ENCODE results near the gene ABCC8. TPM values are rescaled to one million over a fixed set of nuclear protein-coding genes. Genes with fewer than 3 reads are reported as not detected.

The ABCC8 gene
- total RNA-seq, 2 donors from 2014 or later: not detected

DNA sequence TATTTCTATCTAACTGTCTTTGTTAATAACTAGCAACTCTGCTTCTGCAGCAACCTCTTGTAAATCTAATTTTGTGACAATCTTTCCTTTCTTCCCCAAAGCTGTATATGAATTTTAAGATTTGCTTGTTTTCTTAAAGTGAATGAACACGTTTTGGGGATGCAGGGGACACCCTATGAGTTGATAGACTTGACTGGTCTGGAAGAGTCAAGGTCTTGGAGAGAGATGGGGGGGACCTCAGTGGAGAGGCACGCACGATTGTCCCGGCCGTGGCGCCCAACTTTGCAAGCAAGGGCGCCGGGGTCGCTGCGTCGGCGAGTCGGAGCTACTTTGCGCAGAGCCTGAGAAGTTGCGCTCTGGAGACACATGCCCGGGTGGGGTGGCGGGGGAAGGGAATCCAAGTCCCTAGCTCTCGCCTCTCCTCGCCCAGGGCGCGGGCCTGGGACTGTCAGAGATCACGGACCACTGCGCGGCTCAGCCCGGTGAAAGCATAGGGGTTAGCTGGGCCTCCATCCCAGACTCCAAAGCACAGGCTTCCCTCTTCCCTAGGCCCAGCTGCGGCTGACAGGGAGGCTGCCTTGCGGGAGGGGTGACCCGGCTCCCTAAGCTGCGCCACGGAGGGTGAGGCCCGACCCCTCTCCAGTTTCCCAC lies 854 bp downstream of the ABCC8 start:
- Mint-ChIP-seq H3K9me3 (no peaks in the 10 kb centered on the region), H3K27ac (no peak overlapping the region), H3K4me1 (ENCODE audit: low read depth) (peaks cover 8% of the 10 kb centered on the region), H3K27me3 (ENCODE audit: low read depth) (peaks cover 68% of the 10 kb centered on the region), H3K36me3 (ENCODE audit: insufficient read depth in 2 of 2) (no peaks in the 10 kb centered on the region), H3K4me3 (peak overlapping the region; percentile 58 to 71)
- DNase-seq: no peak
- ATAC-seq (replicated peaks in 1 of 2): no peak

DNA sequence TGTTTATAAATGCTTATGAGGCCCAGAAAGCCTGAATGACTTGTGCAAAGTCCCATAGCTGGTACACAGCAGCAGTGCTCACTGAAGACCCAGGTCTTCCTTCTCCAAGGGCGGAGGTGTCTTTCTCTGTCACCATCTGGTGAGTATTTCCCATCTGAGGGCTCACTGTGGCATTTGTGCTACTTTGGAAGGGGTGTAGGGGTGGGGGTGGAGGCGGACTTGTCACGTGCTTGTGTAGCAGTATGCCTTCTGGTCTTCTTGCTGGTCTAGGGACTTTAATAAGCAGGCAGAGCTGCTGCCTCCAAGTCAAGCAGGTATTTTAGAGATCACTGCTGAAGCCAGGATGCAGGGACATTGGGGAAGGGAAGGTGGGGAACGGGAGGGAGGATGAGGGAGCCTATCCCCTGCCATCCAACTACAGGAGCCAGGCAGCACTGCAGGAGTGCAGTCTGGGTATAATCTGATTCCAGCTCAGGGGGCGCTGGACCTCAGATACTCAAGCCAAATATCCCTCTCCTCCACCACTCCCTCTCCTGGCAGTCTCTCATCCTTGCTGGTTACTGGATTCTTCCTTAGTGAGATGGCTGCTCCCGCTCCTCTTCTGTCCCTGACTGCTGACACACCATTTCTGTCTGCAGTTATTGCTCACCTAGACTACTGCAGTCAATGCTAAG lies 3.4 kb downstream of the ABCC8 start:
- no peaks in the 10 kb centered on the region for H3K9me3 Mint-ChIP-seq
- no peak for DNase-seq
- peaks cover 8% of the 10 kb centered on the region for H3K4me1 Mint-ChIP-seq (ENCODE audit: low read depth)
- H3K27me3 Mint-ChIP-seq (ENCODE audit: low read depth): peaks cover 65% of the 10 kb centered on the region
- H3K27ac Mint-ChIP-seq: no peak overlapping the region
- no peak for ATAC-seq (replicated peaks in 1 of 2)
- H3K36me3 Mint-ChIP-seq (ENCODE audit: insufficient read depth in 2 of 2): no peaks in the 10 kb centered on the region
- no peak overlapping the region for H3K4me3 Mint-ChIP-seq

DNA sequence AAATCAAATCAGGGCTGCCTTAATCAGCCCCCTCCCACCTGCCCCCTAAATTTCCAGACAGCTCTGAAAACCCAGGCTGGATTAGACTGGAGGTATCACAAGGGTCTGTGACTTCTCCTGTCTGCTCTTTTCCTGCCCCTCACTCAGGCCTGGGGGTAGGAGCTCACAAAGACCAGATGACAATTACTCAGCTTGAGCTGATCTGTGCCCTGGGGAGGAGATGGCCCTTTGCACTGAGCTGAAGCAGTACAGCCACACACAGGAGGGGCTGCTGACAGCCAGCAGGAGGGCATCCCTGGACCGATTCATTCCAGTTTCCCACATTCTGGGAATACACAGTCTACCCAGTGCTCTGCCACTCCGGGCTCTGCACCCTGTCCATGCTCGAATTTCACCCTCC lies 4.2 kb downstream of the ABCC8 start:
- no peak overlapping the region for H3K27ac Mint-ChIP-seq
- ATAC-seq (replicated peaks in 1 of 2) (no peak), DNase-seq (no peak)
- H3K4me3 Mint-ChIP-seq: no peak overlapping the region
- H3K4me1 Mint-ChIP-seq (ENCODE audit: low read depth): peaks cover 8% of the 10 kb centered on the region
- H3K27me3 Mint-ChIP-seq (ENCODE audit: low read depth): peaks cover 58% of the 10 kb centered on the region
- H3K36me3 Mint-ChIP-seq (ENCODE audit: insufficient read depth in 2 of 2): no peaks in the 10 kb centered on the region
- H3K9me3 Mint-ChIP-seq: no peaks in the 10 kb centered on the region

DNA sequence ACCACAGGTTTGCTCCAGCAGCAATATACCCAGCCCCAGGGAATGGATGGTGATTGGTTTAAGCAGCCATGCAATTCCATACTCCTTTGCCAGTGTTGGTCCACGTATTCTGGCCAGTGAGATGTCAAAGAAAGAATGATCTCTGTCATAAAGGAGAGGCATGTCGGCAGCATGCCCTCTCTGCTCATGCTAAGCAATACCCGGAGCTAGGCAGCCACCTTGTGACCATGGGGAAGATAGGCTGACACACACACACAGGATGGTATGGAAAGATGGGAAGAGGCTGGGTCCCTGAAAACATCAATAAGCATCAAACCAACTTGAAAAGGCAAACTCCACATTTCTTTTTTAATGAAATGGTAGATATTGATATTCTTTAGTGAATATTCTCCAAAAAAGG lies 5.1 kb downstream of the ABCC8 start:
- DNase-seq (no peak), ATAC-seq (replicated peaks in 1 of 2) (no peak)
- Mint-ChIP-seq H3K4me3 (no peak overlapping the region), H3K36me3 (ENCODE audit: insufficient read depth in 2 of 2) (no peaks in the 10 kb centered on the region), H3K27me3 (ENCODE audit: low read depth) (peaks cover 51% of the 10 kb centered on the region), H3K9me3 (no peaks in the 10 kb centered on the region), H3K27ac (no peak overlapping the region), H3K4me1 (ENCODE audit: low read depth) (peaks cover 8% of the 10 kb centered on the region)

DNA sequence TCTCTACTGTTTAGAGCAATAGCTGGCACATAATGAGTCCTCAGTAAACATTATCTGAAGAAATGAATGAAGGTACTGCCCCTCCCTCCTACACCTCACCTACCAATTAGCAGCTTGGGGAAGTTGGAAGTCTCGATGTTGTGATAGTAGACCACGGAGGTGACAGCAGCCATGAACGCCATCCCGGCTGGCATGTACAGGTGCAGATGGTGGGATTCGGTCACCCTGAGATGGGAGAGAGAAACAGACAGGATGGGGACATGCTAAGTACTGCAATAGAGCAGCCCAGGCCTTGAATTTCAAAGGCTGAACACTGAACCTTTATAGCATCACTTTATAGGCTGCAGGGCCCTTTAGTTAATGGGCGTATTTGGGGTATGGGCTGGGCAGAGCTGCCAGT lies 6.6 kb downstream of the ABCC8 start:
- Mint-ChIP-seq H3K36me3 (ENCODE audit: insufficient read depth in 2 of 2) (no peaks in the 10 kb centered on the region), H3K9me3 (no peaks in the 10 kb centered on the region), H3K27me3 (ENCODE audit: low read depth) (peaks cover 36% of the 10 kb centered on the region), H3K4me1 (ENCODE audit: low read depth) (no peaks in the 10 kb centered on the region), H3K27ac (no peak overlapping the region), H3K4me3 (no peak overlapping the region)
- no peak for ATAC-seq (replicated peaks in 1 of 2)
- no peak for DNase-seq

DNA sequence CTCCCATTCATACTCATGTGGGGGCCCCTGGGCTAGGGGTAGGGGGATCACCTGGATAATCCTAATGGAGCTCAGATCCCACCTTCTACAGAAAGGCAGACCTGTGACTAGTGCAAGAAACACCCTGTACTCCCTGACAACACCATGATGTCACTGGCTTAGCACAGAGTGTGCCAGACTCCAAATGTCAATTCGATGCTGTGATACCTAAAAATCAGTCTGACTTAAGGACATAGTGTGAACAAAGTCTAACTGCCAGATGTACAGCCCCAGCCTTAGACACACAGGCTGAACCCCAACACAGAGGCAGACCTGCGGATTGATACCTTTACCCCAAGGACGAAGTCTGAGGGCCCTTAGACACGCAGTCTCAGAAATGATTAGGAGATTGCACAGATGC lies 8.5 kb downstream of the ABCC8 start:
- ATAC-seq (replicated peaks in 1 of 2) (no peak), DNase-seq (no peak)
- Mint-ChIP-seq H3K27ac (no peak overlapping the region), H3K27me3 (ENCODE audit: low read depth) (peaks cover 18% of the 10 kb centered on the region), H3K9me3 (no peaks in the 10 kb centered on the region), H3K4me3 (no peak overlapping the region), H3K4me1 (ENCODE audit: low read depth) (no peaks in the 10 kb centered on the region), H3K36me3 (ENCODE audit: insufficient read depth in 2 of 2) (no peaks in the 10 kb centered on the region)

DNA sequence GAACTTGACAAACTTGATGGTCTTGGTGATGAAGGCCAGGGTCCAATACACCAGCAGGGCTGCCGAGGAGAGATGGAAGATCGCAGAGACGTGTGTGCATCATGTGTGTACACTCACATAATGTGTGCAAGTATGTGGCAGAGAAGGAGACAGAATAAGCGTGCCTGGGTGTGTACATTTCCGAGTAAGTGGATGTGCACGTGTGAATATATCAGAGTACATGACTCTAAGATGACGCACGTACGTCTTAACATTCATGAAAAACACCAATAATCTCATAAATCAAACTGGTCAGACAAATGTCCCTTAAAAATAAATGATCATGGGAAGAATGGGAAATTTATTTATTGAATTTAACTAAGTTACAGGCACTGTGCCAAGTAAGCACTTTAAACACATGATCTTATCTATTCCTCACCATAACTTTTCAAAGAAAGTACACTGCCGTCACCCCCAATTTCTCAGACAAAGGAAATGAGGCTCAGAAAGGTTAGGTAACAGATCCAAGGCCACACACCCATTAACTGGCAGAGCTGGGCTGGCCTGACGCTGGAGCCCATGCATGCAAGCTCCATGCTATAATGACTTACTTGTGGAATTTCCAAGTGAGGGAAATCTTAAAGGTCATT lies 13.0 kb downstream of the ABCC8 start:
- ATAC-seq (replicated peaks in 1 of 2): no peak
- Mint-ChIP-seq H3K27me3 (ENCODE audit: low read depth) (no peaks in the 10 kb centered on the region), H3K4me1 (ENCODE audit: low read depth) (no peaks in the 10 kb centered on the region), H3K36me3 (ENCODE audit: insufficient read depth in 2 of 2) (no peaks in the 10 kb centered on the region), H3K9me3 (no peaks in the 10 kb centered on the region), H3K4me3 (no peak overlapping the region), H3K27ac (no peak overlapping the region)
- DNase-seq: no peak

DNA sequence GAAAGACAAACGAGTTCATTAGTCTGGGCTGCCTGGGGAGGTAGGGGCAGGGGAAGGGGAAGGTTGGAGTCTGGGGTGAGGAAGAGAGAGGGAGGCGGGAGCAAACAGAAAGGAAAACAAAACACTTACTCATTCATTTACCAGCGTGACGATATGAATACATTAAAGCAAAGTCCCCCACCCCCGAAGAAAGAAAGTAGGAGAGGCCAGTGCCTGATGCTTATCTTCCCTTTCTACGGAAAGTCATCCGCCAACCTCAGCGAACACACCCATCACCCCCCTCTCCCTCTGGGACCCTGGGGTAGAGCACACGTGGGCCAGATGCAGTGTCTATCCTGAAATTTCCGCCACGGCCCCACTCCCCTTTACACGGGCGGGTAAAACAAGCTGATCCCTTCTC lies 13.7 kb downstream of the ABCC8 start:
- no peaks in the 10 kb centered on the region for H3K36me3 Mint-ChIP-seq (ENCODE audit: insufficient read depth in 2 of 2)
- no peak overlapping the region for H3K27ac Mint-ChIP-seq
- DNase-seq (no peak), ATAC-seq (replicated peaks in 1 of 2) (no peak)
- no peaks in the 10 kb centered on the region for H3K4me1 Mint-ChIP-seq (ENCODE audit: low read depth)
- H3K27me3 Mint-ChIP-seq (ENCODE audit: low read depth): no peaks in the 10 kb centered on the region
- H3K4me3 Mint-ChIP-seq: no peak overlapping the region
- H3K9me3 Mint-ChIP-seq: no peaks in the 10 kb centered on the region

DNA sequence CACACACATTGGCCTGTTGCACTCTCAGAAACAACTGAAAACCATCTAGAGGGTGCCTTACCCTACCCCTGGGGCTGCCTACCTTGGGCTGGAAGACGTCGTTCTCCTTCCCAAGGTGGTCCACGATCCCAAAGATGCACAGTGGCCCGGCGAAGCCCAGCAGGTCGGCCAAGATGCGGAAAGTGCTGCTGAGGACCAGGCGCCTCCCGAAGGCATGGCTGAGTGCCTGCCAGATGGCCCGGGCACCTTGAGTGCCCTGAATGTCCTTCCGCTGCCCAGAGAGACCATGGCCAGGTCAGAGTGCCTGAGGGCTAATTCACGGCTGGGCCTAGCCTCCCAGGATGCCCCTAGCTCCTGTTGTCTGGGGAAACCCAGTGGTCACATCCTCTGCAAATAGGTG lies 16.2 kb downstream of the ABCC8 start:
- Mint-ChIP-seq H3K27me3 (ENCODE audit: low read depth) (peaks cover 11% of the 10 kb centered on the region), H3K9me3 (no peaks in the 10 kb centered on the region), H3K4me1 (ENCODE audit: low read depth) (no peaks in the 10 kb centered on the region), H3K36me3 (ENCODE audit: insufficient read depth in 2 of 2) (no peaks in the 10 kb centered on the region), H3K27ac (no peak overlapping the region), H3K4me3 (no peak overlapping the region)
- DNase-seq: no peak
- ATAC-seq (replicated peaks in 1 of 2): no peak

DNA sequence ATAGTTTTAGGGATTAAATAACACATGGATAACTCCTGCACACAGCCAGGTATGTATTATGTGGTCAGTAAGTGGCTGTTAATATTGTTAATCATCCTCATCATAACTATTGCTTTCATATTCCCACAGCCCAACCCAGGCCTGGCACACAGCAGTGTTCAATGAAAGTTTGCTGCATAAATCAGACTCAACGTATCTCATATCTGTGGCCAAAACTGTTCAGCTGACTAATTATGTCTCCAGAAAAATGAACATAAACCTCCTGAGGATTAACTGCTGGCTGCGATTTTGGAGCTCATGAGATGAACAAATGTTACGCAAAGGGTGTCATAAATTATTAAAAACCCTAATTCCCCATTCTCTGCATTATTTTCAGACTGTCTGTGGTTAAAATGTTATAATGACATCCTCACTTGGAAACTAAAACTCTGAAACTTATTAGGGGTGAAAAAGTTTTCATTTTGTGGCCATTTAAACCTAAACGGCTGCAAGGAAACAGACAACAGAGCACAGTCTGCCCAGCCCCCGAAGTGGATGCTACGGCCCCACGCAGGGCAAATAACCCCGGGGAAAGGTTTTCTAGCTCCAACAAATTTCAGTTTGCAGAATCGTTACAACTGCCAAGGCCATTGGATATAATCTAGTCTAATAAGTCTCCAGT lies 17.3 kb downstream of the ABCC8 start:
- H3K4me3 Mint-ChIP-seq: no peak overlapping the region
- H3K36me3 Mint-ChIP-seq (ENCODE audit: insufficient read depth in 2 of 2): no peaks in the 10 kb centered on the region
- H3K27me3 Mint-ChIP-seq (ENCODE audit: low read depth): peaks cover 11% of the 10 kb centered on the region
- ATAC-seq (replicated peaks in 1 of 2) (no peak), DNase-seq (no peak)
- no peak overlapping the region for H3K27ac Mint-ChIP-seq
- H3K9me3 Mint-ChIP-seq: no peaks in the 10 kb centered on the region
- no peaks in the 10 kb centered on the region for H3K4me1 Mint-ChIP-seq (ENCODE audit: low read depth)

DNA sequence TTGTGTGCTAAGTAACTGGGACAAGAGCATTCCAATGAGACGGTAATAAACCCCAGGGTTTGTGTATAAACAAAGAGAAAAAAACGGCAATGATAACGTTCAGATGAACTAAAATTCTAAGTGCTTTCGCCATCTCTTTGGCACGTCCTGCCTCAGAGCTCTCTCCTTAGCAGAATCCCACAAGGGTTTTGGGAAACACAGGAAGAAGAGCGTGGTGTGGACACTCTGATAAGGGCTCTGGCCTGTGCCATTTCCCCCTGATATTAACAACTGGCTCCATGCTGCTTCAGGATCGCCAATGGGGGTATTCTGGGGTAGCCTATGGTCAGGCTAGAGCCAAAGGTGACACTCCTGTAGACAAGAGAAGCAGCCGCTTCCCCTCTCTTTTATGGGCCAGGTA lies 18.4 kb downstream of the ABCC8 start:
- no peak overlapping the region for H3K4me3 Mint-ChIP-seq
- no peaks in the 10 kb centered on the region for H3K4me1 Mint-ChIP-seq (ENCODE audit: low read depth)
- no peak for DNase-seq
- no peaks in the 10 kb centered on the region for H3K9me3 Mint-ChIP-seq
- no peaks in the 10 kb centered on the region for H3K36me3 Mint-ChIP-seq (ENCODE audit: insufficient read depth in 2 of 2)
- H3K27me3 Mint-ChIP-seq (ENCODE audit: low read depth): peaks cover 11% of the 10 kb centered on the region
- no peak overlapping the region for H3K27ac Mint-ChIP-seq
- no peak for ATAC-seq (replicated peaks in 1 of 2)

DNA sequence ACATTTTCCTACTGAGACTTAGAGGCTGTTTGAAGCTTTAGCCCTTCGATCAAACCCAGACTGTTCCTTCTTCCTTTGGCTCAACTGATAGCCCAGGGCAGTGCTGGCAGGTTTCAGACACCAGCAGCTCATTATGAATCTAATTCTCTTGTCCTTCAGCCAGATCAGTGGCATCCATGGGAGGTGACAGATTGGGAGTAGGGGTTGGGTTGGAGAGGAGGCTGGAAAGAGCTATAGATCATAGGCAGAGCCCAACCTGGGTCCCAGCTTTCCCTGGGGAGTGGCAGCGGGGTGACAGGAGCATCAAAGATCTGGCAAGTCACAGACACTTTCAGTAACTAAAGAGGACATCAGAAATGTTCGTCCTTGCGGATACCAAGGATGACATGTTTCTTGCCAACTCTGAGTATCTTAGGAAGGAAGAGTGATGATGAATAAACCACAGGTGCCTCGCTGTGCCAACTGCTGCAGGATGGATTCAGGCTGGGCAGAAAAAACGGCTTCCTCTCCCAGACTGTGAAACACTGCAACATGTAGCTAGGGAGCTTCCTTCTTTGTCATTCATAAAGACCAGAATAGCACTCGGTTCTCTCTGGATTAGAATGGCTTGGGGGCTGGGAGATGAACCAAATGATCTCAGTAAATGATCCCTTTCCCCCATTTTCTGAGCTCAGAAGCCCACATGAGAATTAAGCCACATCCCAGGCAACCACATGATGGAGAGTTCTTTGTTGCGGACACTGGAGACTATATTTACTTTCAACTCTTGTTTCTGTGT lies 19.1 kb downstream of the ABCC8 start:
- DNase-seq (no peak), ATAC-seq (replicated peaks in 1 of 2) (no peak)
- no peak overlapping the region for H3K27ac Mint-ChIP-seq
- no peaks in the 10 kb centered on the region for H3K4me1 Mint-ChIP-seq (ENCODE audit: low read depth)
- peaks cover 11% of the 10 kb centered on the region for H3K27me3 Mint-ChIP-seq (ENCODE audit: low read depth)
- H3K9me3 Mint-ChIP-seq: no peaks in the 10 kb centered on the region
- no peaks in the 10 kb centered on the region for H3K36me3 Mint-ChIP-seq (ENCODE audit: insufficient read depth in 2 of 2)
- H3K4me3 Mint-ChIP-seq: no peak overlapping the region

DNA sequence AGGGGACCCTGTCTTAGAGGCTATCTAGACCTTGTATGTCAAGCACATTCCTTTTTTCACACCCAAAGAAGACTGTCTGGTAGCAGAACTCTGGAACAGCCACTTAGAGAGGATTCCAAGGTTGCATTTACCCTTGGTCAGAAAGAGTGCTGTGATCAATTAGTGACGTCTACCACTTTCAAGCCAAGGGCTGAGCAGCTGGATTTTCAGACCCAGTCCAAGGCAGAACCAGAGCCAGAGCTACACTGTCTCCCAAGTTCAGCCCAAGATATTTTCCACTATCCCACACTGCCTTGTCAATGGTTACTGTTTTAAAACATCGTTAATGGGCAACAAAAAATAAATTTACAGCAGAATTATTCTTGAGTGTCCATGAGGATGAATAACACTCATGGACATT lies 24.0 kb downstream of the ABCC8 start:
- H3K4me3 Mint-ChIP-seq: no peak overlapping the region
- peaks cover 11% of the 10 kb centered on the region for H3K27me3 Mint-ChIP-seq (ENCODE audit: low read depth)
- no peaks in the 10 kb centered on the region for H3K36me3 Mint-ChIP-seq (ENCODE audit: insufficient read depth in 2 of 2)
- no peaks in the 10 kb centered on the region for H3K4me1 Mint-ChIP-seq (ENCODE audit: low read depth)
- no peaks in the 10 kb centered on the region for H3K9me3 Mint-ChIP-seq
- ATAC-seq (replicated peaks in 1 of 2) (no peak), DNase-seq (no peak)
- no peak overlapping the region for H3K27ac Mint-ChIP-seq

All from activated T-cell treated with anti-CD3 and anti-CD28 coated beads, Interleukin-2, amount 50 U/mL, for 72 hours (primary cell).